MM.1S (cell line): ENCODE results near the gene ABHD16B.

Source experiments
- EZH2 ChIP-seq: fragments of 300-600 bp; sonication (generic); optimal IDR thresholded peaks from 2 replicates; pipeline ENCODE3; 2017; ENCODE audit warnings: low read depth, mild to moderate bottlenecking, antibody characterized with exemption, low read length, mixed read lengths
- EZH2phosphoT487 ChIP-seq: fragments of 300-600 bp; sonication (generic); IDR thresholded peaks from 2 replicates; pipeline ENCODE4 v1.6.1; 2018; ENCODE audit warnings: antibody characterized with exemption, low read length
- TF ChIP-seq, protein P1 (sequence below): fragments of 300-600 bp; sonication (generic); IDR thresholded peaks from 2 replicates; pipeline ENCODE4 v1.5.1; 2016; ENCODE audit warnings: antibody characterized with exemption, low read length, mixed read lengths

DNA sequence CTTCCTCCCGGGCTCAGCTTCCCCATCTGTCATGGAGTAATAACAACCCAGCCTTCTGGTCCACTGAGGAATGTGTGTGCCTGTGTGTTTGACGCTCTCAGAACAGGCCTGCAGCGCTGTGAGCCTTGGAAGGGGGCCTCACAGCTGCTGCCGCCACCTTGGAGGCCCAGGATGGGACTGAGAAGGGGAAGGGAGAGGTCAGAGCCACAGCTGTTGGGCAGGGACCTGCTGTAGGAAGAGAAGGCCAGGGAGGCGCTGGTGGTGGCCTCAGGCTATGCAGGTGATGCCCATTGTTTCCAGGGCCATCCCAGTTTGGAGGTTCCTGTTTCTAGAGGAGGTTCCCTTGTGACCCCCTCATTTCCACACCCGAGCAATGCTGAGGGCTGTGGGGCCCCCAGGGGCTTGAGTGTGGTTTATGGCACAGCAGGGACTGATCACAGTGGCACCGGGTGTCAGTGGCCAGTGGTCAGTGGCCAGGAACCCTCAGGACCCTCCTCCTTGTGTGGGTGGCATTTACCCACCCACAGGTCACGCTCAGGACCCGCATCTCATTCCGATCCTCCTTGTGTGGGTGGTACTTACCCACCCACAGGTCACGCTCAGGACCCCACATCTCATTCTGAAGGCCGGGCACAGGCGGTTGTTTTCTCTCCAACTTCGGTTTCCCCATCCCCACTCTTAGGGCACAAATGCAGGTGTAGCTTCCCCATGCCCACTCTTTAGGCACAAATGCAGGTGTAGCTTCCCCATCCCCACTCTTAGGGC is 17.8 kb downstream of the ABHD16B start:
- TF ChIP-seq, protein P1, sequence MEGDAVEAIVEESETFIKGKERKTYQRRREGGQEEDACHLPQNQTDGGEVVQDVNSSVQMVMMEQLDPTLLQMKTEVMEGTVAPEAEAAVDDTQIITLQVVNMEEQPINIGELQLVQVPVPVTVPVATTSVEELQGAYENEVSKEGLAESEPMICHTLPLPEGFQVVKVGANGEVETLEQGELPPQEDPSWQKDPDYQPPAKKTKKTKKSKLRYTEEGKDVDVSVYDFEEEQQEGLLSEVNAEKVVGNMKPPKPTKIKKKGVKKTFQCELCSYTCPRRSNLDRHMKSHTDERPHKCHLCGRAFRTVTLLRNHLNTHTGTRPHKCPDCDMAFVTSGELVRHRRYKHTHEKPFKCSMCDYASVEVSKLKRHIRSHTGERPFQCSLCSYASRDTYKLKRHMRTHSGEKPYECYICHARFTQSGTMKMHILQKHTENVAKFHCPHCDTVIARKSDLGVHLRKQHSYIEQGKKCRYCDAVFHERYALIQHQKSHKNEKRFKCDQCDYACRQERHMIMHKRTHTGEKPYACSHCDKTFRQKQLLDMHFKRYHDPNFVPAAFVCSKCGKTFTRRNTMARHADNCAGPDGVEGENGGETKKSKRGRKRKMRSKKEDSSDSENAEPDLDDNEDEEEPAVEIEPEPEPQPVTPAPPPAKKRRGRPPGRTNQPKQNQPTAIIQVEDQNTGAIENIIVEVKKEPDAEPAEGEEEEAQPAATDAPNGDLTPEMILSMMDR: no peak
- TF ChIP-seq EZH2phosphoT487 (no peak), EZH2 (no peak)
